K562 (cell line): Measurements from ENCODE around the gene ACAP3. TPM values are rescaled to one million over a fixed set of nuclear protein-coding genes. Genes with fewer than 3 reads are reported as not detected.

ENCODE experiments used
- ATAC-seq: fragments of 200-7000 bp; cut with Tn5 transposase; 3 replicates; pipeline ENCODE4 v1.9.1; 2020; ENCODE audit warnings: moderate library complexity
- BruUV-seq: library from RNA; stranded (reverse); fragments of 400-500 nt; replicated peaks from 2 replicates; lab custom pipeline; 2021; lab: Mats Ljungman, UMichigan
- CTCF ChIA-PET: fragments of 300-600 bp; formaldehyde crosslinking; extraction: SDS; loops from one replicate; lab custom pipeline; 2021; ENCODE audit warnings: low intra/inter-chr PET ratio; lab: Yijun Ruan, JAX
- POLR2A ChIA-PET: fragments of 300-600, 350-650 bp; sonication (Branson Sonifier 250); formaldehyde crosslinking; extraction: SDS; loops from one replicate; lab custom pipeline; 2021; ENCODE audit warnings: antibody characterized with exemption, inconsistent platforms; lab: Yijun Ruan, JAX
- DNase-seq, 4 experiments: peaks; one replicate each; pipeline versions ENCODE4 v3.0.0 to v3.0.0-alpha.2; 2011 to 2018; ENCODE audit warnings: low spot score in 3 of 4, mixed read lengths in 3 of 4; ENCODE audit errors: extremely low read depth in 1 of 4
- FAIRE-seq: peaks from 2 replicates; lab custom pipeline; 2011; peaks lifted over from hg19 to GRCh38; lab: Jason Lieb, UNC
- H2AFZ ChIP-seq: 2 replicates; pipeline ENCODE4 v1.6.0; 2011; ENCODE audit warnings: low read depth, low read length, control low read depth, inconsistent platforms
- H3K27ac ChIP-seq: fragments of 200-600 bp; 3 replicates; pipeline ENCODE4 v1.8.0; 2011; ENCODE audit warnings: low read depth, mild to moderate bottlenecking, control low read depth, inconsistent platforms, low read length, moderate library complexity, mixed read lengths; ENCODE audit errors: extremely low read depth
- H3K27me3 ChIP-seq, 2 experiments: fragments of 300-600 bp in 1 of 2; 2 replicates in 1 of 2; 3 replicates in 1 of 2; pipeline versions ENCODE4 v1.6.0 to v1.8.0; 2011; ENCODE audit warnings: inconsistent platforms in 2 of 2, low read length in 2 of 2, mild to moderate bottlenecking in 1 of 2, mixed read lengths in 1 of 2, moderate library complexity in 1 of 2; ENCODE audit not compliant: control insufficient read depth in 2 of 2, insufficient read depth in 2 of 2
- H3K36me3 ChIP-seq: fragments of 300-600 bp; 3 replicates; pipeline ENCODE4 v1.8.0; 2011; ENCODE audit warnings: mild to moderate bottlenecking, low read length, inconsistent platforms; ENCODE audit not compliant: control insufficient read depth, insufficient read depth
- H3K4me1 ChIP-seq, 2 experiments: fragments of 200-600 bp in 1 of 2; replicated peaks in 1 of 2; 2 replicates in 1 of 2; 3 replicates in 1 of 2; pipeline versions ENCODE4 v1.5.1 to v1.8.0; 2011; ENCODE audit warnings: inconsistent platforms in 2 of 2, low read length in 2 of 2, mild to moderate bottlenecking in 1 of 2, mixed read lengths in 1 of 2, moderate library complexity in 1 of 2; ENCODE audit not compliant: control insufficient read depth in 2 of 2, insufficient read depth in 2 of 2
- H3K4me2 ChIP-seq: 2 replicates; pipeline ENCODE4 v1.6.1; 2011; ENCODE audit warnings: low read length, control low read depth, inconsistent platforms, mixed read lengths; ENCODE audit not compliant: insufficient read depth
- H3K4me3 ChIP-seq: fragments of 200-600 bp; sonication (generic), shearing (Covaris generic); 2 replicates; pipeline ENCODE4 v1.5.1; 2016; ENCODE audit warnings: control low read depth, inconsistent platforms
- H3K79me2 ChIP-seq: fragments of 200-600 bp; 3 replicates; pipeline ENCODE4 v1.8.0; 2011; ENCODE audit warnings: low read length, inconsistent platforms; ENCODE audit not compliant: control insufficient read depth, insufficient read depth
- H3K9ac ChIP-seq, 2 experiments: 2 replicates each; pipeline versions ENCODE4 v1.6.0 to v1.6.1; 2011; ENCODE audit warnings: low read depth in 2 of 2, low read length in 2 of 2, control low read depth in 1 of 2, inconsistent platforms in 1 of 2, mild to moderate bottlenecking in 1 of 2, mixed read lengths in 1 of 2; ENCODE audit not compliant: insufficient read depth in 1 of 2
- H3K9me1 ChIP-seq: one replicate; pipeline ENCODE4 v1.6.0; 2011; ENCODE audit warnings: inconsistent platforms, mild to moderate bottlenecking, low read length, moderate library complexity; ENCODE audit not compliant: control insufficient read depth, insufficient read depth
- H3K9me3 ChIP-seq: replicated peaks from 2 replicates; pipeline ENCODE4 v1.5.1; 2011; ENCODE audit warnings: low read depth, low read length, inconsistent platforms; ENCODE audit not compliant: control insufficient read depth, insufficient read depth
- H4K20me1 ChIP-seq: replicated peaks from 2 replicates; pipeline ENCODE4 v1.6.1; 2011; ENCODE audit warnings: low read length, inconsistent platforms, mixed read lengths; ENCODE audit not compliant: control insufficient read depth, insufficient read depth
- ARID1B ChIP-seq: fragments of 450-650 bp; IDR thresholded peaks from 2 replicates; pipeline ENCODE4 v1.6.1; 2016; ENCODE audit warnings: antibody characterized with exemption, mild to moderate bottlenecking, inconsistent platforms
- HMGN3 ChIP-seq: IDR thresholded peaks from 2 replicates; pipeline ENCODE4 v1.6.1; 2011; ENCODE audit warnings: borderline replicate concordance, low read depth, mild to moderate bottlenecking, mixed read lengths, low read length; ENCODE audit not compliant: insufficient read length; ENCODE audit errors: extremely low read depth
- KDM4B ChIP-seq, 2 experiments: fragments of 450-650 bp in 1 of 2; sonication (generic) in 1 of 2; IDR thresholded peaks; 2 replicates each; pipeline ENCODE4 v1.6.1; 2016 to 2017; ENCODE audit warnings: borderline replicate concordance in 2 of 2, antibody characterized with exemption in 1 of 2, low read depth in 1 of 2, mild to moderate bottlenecking in 1 of 2
- NFE2L1 ChIP-seq: fragments of 450-650 bp; IDR thresholded peaks from 2 replicates; pipeline ENCODE4 v1.6.1; 2016; ENCODE audit warnings: missing genetic modification characterization, low read depth, mild to moderate bottlenecking, missing compliant biosample characterization, moderate library complexity, borderline replicate concordance
- NONO ChIP-seq, 2 experiments: fragments of 200-400 bp in 1 of 2; fragments of 450-650 bp in 1 of 2; formaldehyde crosslinking in 1 of 2; IDR thresholded peaks; 2 replicates each; pipeline ENCODE4 v1.6.1; 2017; ENCODE audit warnings: low read depth in 2 of 2, mild to moderate bottlenecking in 2 of 2, moderate library complexity in 2 of 2, low read length in 1 of 2
- POLR2G ChIP-seq: fragments of 200-400 bp; formaldehyde crosslinking; IDR thresholded peaks from 2 replicates; pipeline ENCODE4 v1.6.1; 2017; ENCODE audit warnings: low read depth, mild to moderate bottlenecking, antibody characterized with exemption, low read length, moderate library complexity
- SLC30A9 ChIP-seq: fragments of 250-450 bp; sonication (Bioruptor Pico); IDR thresholded peaks from 2 replicates; pipeline ENCODE4 v1.8.0; 2022; ENCODE audit warnings: mild to moderate bottlenecking, moderate library complexity
- ZBTB33 ChIP-seq: sonication (generic); formaldehyde crosslinking; IDR thresholded peaks from 2 replicates; pipeline ENCODE4 v1.8.1; 2023; ENCODE audit warnings: mild to moderate bottlenecking, missing genetic modification reagents
- ZNF699 ChIP-seq: fragments of 250-450 bp; sonication (Bioruptor Pico); IDR thresholded peaks from 2 replicates; pipeline ENCODE4 v1.8.0; 2021; ENCODE audit warnings: mild to moderate bottlenecking, moderate library complexity; ENCODE audit not compliant: insufficient replicate concordance
- WGBS: fragments of 100-300 bp; shearing (Covaris generic); methylation state at CpG from one replicate; pipeline ENCODE4 v1.1.6; 2016; ENCODE audit warnings: low coverage, mixed read lengths; ENCODE audit not compliant: insufficient coverage; ENCODE audit errors: missing lambda C conversion rate; 5-methylcytosine and 5-hydroxymethylcytosine counted together
- in situ Hi-C: fragments of 300-500 bp; cut with MboI; formaldehyde crosslinking; loops from 4 replicates; pipeline ENCODE4 v1.15.0; 2018; ENCODE audit warnings: inconsistent platforms, mixed read lengths
- intact Hi-C: fragments of 100-400 bp; cut with micrococcal nuclease; formaldehyde crosslinking; loops from 2 replicates; pipeline ENCODE4 v1.14.2; 2022
- polyA plus RNA-seq, 8 experiments: library from polyadenylated mRNA; depleted of rRNA in 4 of 8; stranded (reverse) in 5 of 8; unstranded in 3 of 8; fragments of >200 nt; fragmentation: Nextera tagmentation in 2 of 8; fragmentation: Illumina TruSeq in 1 of 8; extraction: Ambion mirVana in 2 of 8; extraction: Trizol in 1 of 8; gene quantifications; 2 replicates each; pipeline versions ENCODE4 v1.2.1 to v1.2.3, GENCODE V29; 2011 to 2014; ENCODE audit warnings: inconsistent platforms in 1 of 8, missing spikeins in 1 of 8
- total RNA-seq, 7 experiments: library from RNA; depleted of rRNA in 6 of 7; stranded (reverse); fragments of >200 nt in 6 of 7; fragmentation: Illumina TruSeq in 2 of 7; extraction: Trizol in 2 of 7; gene quantifications; 2 replicates each; pipeline versions ENCODE4 v1.2.1 to v1.2.3, GENCODE V29; 2011 to 2021; ENCODE audit warnings: low replicate concordance in 1 of 7
- TF ChIP-seq, protein P1 (sequence below): fragments of 250-450 bp; sonication (Bioruptor Pico); IDR thresholded peaks from 2 replicates; pipeline ENCODE4 v1.4.0; 2020; ENCODE audit warnings: mild to moderate bottlenecking, moderate library complexity
- TF ChIP-seq, protein P2 (sequence below): sonication (generic); formaldehyde crosslinking; IDR thresholded peaks from 2 replicates; pipeline ENCODE4 v1.8.0; 2022; ENCODE audit warnings: mild to moderate bottlenecking, missing genetic modification reagents

ACAP3 gene
- total and polyA plus RNA-seq, 9 of the 15 experiments (the other 6 are each of a cell fraction or from before 2014, with no cell fraction given): 0.01 to 49.0 (median 12.0) TPM

DNA sequence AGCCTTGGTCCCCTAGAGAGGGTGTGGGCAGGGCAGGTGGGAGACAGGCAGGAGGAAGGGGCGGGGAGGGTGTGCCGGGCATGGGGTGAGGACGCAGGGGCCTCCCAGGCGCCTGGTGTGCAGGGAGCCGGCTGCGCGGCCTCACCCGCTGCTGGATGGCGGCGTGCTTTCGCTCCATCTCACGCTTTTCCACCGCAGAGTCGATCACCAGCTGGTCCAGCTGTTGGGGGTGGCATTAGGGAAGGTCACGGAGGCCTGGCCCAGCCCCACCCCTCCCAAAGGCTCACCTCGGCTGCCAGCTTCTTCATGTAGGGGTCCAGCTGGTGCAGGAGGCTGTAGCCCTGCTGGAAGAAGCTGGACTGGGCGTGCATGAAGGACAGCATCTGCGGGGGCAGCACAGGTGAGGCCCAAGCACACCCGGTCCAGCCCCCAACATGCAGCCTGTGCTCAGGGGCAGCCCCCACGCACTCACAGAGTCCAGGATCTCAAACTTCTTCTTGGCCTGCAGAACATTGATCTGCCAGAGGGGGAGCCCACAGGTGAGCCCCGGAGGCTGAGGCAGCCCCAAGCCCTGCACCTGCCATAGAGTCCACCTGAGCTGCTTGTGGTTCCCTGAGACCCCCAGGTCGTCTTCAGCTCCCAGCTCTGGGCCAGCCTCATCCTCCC, 7.9 kb downstream of the ACAP3 start:
- DNase-seq (peak in 2 of 4 experiments; percentile 50 to 59), FAIRE-seq (peak; percentile 81), ATAC-seq (peak; percentile 81)
- Histone ChIP-seq H4K20me1 (peaks cover 19% of the 10 kb centered on the region; the same call in 1 of the 2 replicates), H3K9me3 (no peaks in the 10 kb centered on the region), H3K79me2 (peaks cover 8% of the 10 kb centered on the region), H3K27ac (no peak overlapping the region), H3K9me1 (peaks cover 21% of the 10 kb centered on the region), H3K4me1 (peaks cover 9 to 76% of the 10 kb centered on the region in 2 experiments), H3K36me3 (peaks cover 15% of the 10 kb centered on the region; the same call in 1 of the 3 replicates), H3K27me3 (no peaks in the 10 kb centered on the region), H3K4me3 (no peak overlapping the region), H3K4me2 (no peak overlapping the region), H3K9ac (no peak overlapping the region; a peak in 1 of 4 replicates), H2AFZ (no peak overlapping the region)
- POLR2A ChIA-PET: interaction anchor here (0.6 kb wide), 1 partner anchor 722 kb away, joined by 4 read pairs; no protein-coding TSS in a partner anchor
- in situ Hi-C loops: no loop called here
- 70% methylated on average over 21 of the region's 22 CpGs for WGBS
- intact Hi-C loops: loop anchor here (10.0 kb wide), 2 partner anchors 315 to 925 kb away; partner anchors contain the start of genes PERM1 and SKI
- CTCF ChIA-PET: interaction anchor here (0.5 kb wide), 1 partner anchor 556 kb away, joined by 3 read pairs; no protein-coding TSS in a partner anchor
- BruUV-seq: no TSS peak
- TF ChIP-seq, protein P1, sequence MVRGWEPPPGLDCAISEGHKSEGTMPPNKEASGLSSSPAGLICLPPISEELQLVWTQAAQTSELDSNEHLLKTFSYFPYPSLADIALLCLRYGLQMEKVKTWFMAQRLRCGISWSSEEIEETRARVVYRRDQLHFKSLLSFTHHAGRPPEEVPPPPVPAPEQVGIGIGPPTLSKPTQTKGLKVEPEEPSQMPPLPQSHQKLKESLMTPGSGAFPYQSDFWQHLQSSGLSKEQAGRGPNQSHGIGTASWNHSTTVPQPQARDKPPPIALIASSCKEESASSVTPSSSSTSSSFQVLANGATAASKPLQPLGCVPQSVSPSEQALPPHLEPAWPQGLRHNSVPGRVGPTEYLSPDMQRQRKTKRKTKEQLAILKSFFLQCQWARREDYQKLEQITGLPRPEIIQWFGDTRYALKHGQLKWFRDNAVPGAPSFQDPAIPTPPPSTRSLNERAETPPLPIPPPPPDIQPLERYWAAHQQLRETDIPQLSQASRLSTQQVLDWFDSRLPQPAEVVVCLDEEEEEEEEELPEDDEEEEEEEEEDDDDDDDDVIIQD (CRISPR knock-in tag): no peak
- TF ChIP-seq NFE2L1 (tag): no peak
- no peak for TF ChIP-seq NONO (IDR thresholded peaks at IDR 0.05; ENCODE audit: low read depth in 2 of 2, low read length in 1 of 2)
- no peak for TF ChIP-seq ARID1B
- no peak for TF ChIP-seq ZNF699 (CRISPR knock-in tag)
- peak in 1 of 2 experiments; percentile 39; a peak in 1 of 4 replicates for TF ChIP-seq KDM4B (IDR thresholded peaks at IDR 0.05; ENCODE audit: borderline replicate concordance in 2 of 2, low read depth in 1 of 2)
- no peak for TF ChIP-seq SLC30A9 (CRISPR knock-in tag)
- TF ChIP-seq ZBTB33: peak; percentile 43; the same call in 1 of the 2 replicates
- TF ChIP-seq, protein P2, sequence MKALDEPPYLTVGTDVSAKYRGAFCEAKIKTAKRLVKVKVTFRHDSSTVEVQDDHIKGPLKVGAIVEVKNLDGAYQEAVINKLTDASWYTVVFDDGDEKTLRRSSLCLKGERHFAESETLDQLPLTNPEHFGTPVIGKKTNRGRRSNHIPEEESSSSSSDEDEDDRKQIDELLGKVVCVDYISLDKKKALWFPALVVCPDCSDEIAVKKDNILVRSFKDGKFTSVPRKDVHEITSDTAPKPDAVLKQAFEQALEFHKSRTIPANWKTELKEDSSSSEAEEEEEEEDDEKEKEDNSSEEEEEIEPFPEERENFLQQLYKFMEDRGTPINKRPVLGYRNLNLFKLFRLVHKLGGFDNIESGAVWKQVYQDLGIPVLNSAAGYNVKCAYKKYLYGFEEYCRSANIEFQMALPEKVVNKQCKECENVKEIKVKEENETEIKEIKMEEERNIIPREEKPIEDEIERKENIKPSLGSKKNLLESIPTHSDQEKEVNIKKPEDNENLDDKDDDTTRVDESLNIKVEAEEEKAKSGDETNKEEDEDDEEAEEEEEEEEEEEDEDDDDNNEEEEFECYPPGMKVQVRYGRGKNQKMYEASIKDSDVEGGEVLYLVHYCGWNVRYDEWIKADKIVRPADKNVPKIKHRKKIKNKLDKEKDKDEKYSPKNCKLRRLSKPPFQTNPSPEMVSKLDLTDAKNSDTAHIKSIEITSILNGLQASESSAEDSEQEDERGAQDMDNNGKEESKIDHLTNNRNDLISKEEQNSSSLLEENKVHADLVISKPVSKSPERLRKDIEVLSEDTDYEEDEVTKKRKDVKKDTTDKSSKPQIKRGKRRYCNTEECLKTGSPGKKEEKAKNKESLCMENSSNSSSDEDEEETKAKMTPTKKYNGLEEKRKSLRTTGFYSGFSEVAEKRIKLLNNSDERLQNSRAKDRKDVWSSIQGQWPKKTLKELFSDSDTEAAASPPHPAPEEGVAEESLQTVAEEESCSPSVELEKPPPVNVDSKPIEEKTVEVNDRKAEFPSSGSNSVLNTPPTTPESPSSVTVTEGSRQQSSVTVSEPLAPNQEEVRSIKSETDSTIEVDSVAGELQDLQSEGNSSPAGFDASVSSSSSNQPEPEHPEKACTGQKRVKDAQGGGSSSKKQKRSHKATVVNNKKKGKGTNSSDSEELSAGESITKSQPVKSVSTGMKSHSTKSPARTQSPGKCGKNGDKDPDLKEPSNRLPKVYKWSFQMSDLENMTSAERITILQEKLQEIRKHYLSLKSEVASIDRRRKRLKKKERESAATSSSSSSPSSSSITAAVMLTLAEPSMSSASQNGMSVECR (CRISPR knock-in tag): 0 out of 2 replicates have a peak, but pooled peaks have one; percentile 0
- TF ChIP-seq POLR2G: 0 out of 2 replicates have a peak, but pooled peaks have one; percentile 0
- peak; percentile 46 for TF ChIP-seq HMGN3
